ENCODE results near the gene STEAP1B. TPM values are rescaled to one million over a fixed set of nuclear protein-coding genes. Genes with fewer than 3 reads are reported as not detected.

Gene STEAP1B
- total RNA-seq, 1 donor from 2014 or later: 1.4 TPM

- Mint-ChIP-seq H3K36me3 (ENCODE audit: unreplicated experiment) (no peaks in the 10 kb centered on the region), H3K4me3 (ENCODE audit: unreplicated experiment) (no peak overlapping the region), H3K27me3 (ENCODE audit: unreplicated experiment) (peaks cover 3% of the 10 kb centered on the region), H3K9me3 (ENCODE audit: unreplicated experiment) (no peaks in the 10 kb centered on the region), H3K27ac (ENCODE audit: unreplicated experiment) (no peak overlapping the region), H3K4me1 (ENCODE audit: unreplicated experiment) (peaks cover 6% of the 10 kb centered on the region)
- DNase-seq (ENCODE audit: extremely low spot score, unreplicated experiment): no peak
- TF ChIP-seq CTCF (IDR thresholded peaks at IDR 0.05): no peak
These were observed 112.4 kb downstream of the STEAP1B start for GRCh38 chr7:22387583-22387982.

- peaks cover 6% of the 10 kb centered on the region for H3K4me1 Mint-ChIP-seq (ENCODE audit: unreplicated experiment)
- no peak overlapping the region for H3K27ac Mint-ChIP-seq (ENCODE audit: unreplicated experiment)
- TF ChIP-seq CTCF (IDR thresholded peaks at IDR 0.05): no peak
- H3K4me3 Mint-ChIP-seq (ENCODE audit: unreplicated experiment): no peak overlapping the region
- H3K9me3 Mint-ChIP-seq (ENCODE audit: unreplicated experiment): no peaks in the 10 kb centered on the region
- peaks cover 3% of the 10 kb centered on the region for H3K27me3 Mint-ChIP-seq (ENCODE audit: unreplicated experiment)
- H3K36me3 Mint-ChIP-seq (ENCODE audit: unreplicated experiment): no peaks in the 10 kb centered on the region
- no peak for DNase-seq (ENCODE audit: extremely low spot score, unreplicated experiment)
These were observed 113.1 kb downstream of the STEAP1B start for GRCh38 chr7:22386865-22387264.

GRCh38 chr7:22386206-22386858 is 113.7 kb downstream of the STEAP1B start:
- Mint-ChIP-seq H3K4me1 (ENCODE audit: unreplicated experiment) (peaks cover 6% of the 10 kb centered on the region), H3K27me3 (ENCODE audit: unreplicated experiment) (peaks cover 5% of the 10 kb centered on the region), H3K9me3 (ENCODE audit: unreplicated experiment) (no peaks in the 10 kb centered on the region), H3K4me3 (ENCODE audit: unreplicated experiment) (no peak overlapping the region), H3K36me3 (ENCODE audit: unreplicated experiment) (no peaks in the 10 kb centered on the region), H3K27ac (ENCODE audit: unreplicated experiment) (no peak overlapping the region)
- no peak for DNase-seq (ENCODE audit: extremely low spot score, unreplicated experiment)
- no peak for TF ChIP-seq CTCF (IDR thresholded peaks at IDR 0.05)

GRCh38 chr7:22385326-22385725 is 114.7 kb downstream of the STEAP1B start:
- Mint-ChIP-seq H3K9me3 (ENCODE audit: unreplicated experiment) (no peaks in the 10 kb centered on the region), H3K27ac (ENCODE audit: unreplicated experiment) (no peak overlapping the region), H3K4me3 (ENCODE audit: unreplicated experiment) (no peak overlapping the region), H3K27me3 (ENCODE audit: unreplicated experiment) (peaks cover 9% of the 10 kb centered on the region), H3K4me1 (ENCODE audit: unreplicated experiment) (peaks cover 6% of the 10 kb centered on the region), H3K36me3 (ENCODE audit: unreplicated experiment) (no peaks in the 10 kb centered on the region)
- TF ChIP-seq CTCF (IDR thresholded peaks at IDR 0.05): no peak
- DNase-seq (ENCODE audit: extremely low spot score, unreplicated experiment): no peak

GRCh38 chr7:22380333-22380732 is 119.7 kb downstream of the STEAP1B start:
- H3K9me3 Mint-ChIP-seq (ENCODE audit: unreplicated experiment): no peaks in the 10 kb centered on the region
- TF ChIP-seq CTCF (IDR thresholded peaks at IDR 0.05): no peak
- H3K4me3 Mint-ChIP-seq (ENCODE audit: unreplicated experiment): no peak overlapping the region
- DNase-seq (ENCODE audit: extremely low spot score, unreplicated experiment): no peak
- no peaks in the 10 kb centered on the region for H3K36me3 Mint-ChIP-seq (ENCODE audit: unreplicated experiment)
- H3K27me3 Mint-ChIP-seq (ENCODE audit: unreplicated experiment): peaks cover 6% of the 10 kb centered on the region
- H3K4me1 Mint-ChIP-seq (ENCODE audit: unreplicated experiment): no peaks in the 10 kb centered on the region
- no peak overlapping the region for H3K27ac Mint-ChIP-seq (ENCODE audit: unreplicated experiment)

Measured in osteocyte (in vitro differentiated cells).